Skin epidermis (tissue), 12 donors: ENCODE measurements around the gene SMIM36.
"Not testable (repeated sequence)": the region's sequence is repeated elsewhere in the genome, so short reads cannot be mapped to it uniquely, and the experiment has no call there.

Experiments
- H3K27ac ChIP-seq, 21 experiments: fragments of 200-600 bp; sonication (generic) in 11 of 21; one replicate each; pipeline ENCODE4 v1.5.0; 2020; ENCODE audit warnings: mild to moderate bottlenecking in 3 of 21, inconsistent platforms in 2 of 21, moderate library complexity in 2 of 21
- H3K4me3 ChIP-seq, 7 experiments: fragments of 200-600 bp; sonication (generic) in 2 of 7; one replicate each; pipeline ENCODE4 v1.5.0; 2020; ENCODE audit warnings: inconsistent platforms in 2 of 7, mild to moderate bottlenecking in 2 of 7, moderate library complexity in 1 of 7

Gene SMIM36

DNA sequence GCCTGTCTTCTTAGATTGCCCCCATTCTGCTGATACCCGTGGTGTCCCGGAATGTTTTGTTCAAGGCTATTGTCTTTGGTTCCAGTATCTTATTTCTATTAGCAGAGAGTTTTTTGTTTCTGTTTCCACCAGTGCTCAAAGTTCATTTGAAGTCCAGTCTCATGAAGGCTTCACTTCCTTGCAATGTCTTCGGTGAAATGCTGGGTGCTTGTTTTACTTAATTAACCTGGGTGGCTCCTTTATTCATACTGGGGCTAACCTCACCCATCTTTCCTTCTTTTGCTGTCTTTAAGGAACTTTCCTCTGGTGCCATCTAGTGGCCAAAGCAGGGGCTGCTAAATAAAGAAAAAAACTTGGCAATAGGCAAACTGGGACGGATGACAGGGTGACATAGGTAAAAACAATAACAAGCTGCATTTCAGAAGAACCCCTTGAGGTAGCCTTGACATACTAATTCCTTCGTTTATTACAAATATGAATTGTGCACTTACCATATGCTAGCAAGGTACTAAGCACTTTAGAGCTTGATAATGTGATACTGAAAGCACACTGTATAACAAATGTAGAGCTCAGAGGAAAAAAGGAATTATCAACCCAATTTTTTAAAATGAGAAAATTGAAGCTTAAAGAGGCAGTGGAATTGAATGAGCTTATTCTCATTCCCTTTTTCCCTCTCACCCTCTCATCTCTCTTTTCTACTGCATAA, 2.8 kb upstream of the SMIM36 start:
- Histone ChIP-seq H3K27ac (no peak overlapping the region), H3K4me3 (no peak overlapping the region)

DNA sequence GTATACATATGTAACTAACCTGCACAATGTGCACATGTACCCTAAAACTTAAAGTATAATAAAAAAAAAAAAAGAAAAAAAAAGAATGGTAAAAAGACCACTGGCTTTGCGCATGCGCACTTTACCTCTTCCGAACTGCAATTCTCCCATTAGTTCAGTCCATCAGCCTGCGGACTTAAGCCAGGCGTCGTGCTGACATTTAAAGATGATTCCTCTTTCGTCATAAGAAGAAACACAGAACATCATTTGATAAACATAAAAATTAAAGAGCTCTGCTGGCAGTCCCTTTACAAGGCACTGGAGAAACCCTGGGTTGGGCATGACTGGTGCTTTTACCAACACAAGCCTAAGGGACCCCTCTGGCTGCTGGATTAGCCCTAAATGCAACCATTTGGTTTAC, 3.6 kb downstream of the SMIM36 start:
- not testable (repeated sequence) for H3K27ac ChIP-seq, H3K4me3 ChIP-seq

DNA sequence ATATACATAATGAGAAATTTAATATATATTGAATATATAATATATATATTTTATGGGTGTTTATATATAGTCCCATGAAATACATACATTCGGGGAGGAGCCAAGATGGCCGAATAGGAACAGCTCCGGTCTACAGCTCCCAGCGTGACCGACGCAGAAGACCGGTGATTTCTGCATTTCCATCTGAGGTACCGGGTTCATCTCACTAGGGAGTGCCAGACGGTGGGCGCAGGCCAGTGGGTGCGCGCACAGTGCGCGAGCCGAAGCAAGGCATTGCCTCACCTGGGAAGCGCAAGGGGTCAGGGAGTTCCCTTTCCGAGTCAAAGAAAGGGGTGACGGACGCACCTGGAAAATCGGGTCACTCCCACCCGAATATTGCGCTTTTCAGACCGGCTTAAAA, 9.6 kb downstream of the SMIM36 start:
- not testable (repeated sequence) for H3K4me3 ChIP-seq, H3K27ac ChIP-seq

DNA sequence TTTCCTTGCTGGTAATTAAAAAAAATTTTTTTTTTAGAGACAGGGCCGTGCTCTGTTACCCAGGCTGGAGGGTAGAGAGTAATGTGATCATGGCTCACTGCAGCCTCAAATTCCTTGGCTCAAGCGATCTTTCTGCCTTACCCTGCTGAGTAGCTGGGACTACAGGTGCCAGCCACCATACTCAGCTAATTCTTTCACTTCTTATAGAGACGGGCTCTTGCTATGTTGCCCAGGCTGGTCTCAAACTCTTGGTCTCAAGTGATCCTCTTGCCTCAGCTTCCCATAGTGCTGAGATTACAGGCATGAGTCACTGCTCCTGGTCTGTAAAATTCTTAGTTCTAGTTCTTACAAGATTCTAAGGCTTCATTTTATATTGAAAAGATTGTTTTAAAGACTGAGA, 11.1 kb downstream of the SMIM36 start:
- H3K27ac ChIP-seq = no peak overlapping the region
- no peak overlapping the region for H3K4me3 ChIP-seq

DNA sequence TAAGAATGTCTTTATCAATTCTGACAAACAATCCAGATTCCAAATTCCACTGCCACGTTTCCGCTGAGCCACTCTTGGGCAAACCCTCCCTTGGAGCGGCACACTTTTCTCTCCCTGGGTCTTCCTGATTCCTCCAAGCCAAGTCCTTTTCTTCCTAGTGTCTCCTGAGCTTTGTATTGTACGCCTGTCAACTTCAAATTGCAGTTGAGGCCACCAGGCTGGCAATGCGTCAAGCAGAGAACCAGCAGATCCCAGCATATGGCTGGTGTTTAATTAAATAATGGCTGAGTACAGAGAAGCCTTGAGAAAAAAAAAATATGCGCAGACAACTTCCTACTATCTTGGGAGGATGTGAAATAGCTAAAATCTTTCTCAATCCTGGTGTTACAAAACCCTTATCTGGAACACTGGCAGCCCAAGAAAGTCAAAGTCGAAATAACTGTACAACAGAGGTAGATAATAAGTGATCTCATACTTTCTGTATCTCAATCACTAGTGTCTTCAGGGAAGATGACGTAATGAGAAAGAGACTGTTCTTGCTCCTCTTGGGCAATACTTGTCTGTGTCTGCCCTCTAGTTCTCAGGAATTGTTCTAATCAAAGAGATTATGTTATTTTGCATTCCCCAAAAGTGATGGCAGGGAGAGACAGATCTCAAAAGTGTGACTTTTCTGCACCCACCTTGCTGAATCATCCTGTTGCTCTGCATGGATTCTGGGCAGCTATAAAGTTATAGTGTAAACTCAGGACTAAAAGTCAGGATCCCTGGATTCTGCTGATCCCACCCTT, 15.0 kb downstream of the SMIM36 start:
- Histone ChIP-seq H3K27ac (peak overlapping the region in 2 of 21 experiments; percentile 55 to 71), H3K4me3 (no peak overlapping the region)

DNA sequence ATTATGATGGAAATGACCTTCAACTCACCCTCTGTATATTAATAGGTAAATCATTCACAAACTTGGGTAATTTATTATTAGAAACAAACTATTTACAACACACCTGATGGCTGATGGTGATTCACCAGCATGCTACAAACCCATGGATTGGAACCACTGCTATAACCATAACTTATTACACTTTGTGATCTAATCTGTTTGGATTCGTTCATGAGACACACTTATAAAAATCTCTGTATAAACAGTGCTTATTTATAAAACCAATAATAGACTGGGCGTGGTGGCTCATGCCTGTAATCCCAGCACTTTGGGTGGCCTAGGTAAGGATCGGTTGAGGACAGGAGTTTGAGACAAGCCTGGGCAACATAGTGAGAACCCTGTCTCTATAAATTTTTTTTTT, 16.0 kb downstream of the SMIM36 start:
- Histone ChIP-seq H3K27ac (peak overlapping the region in 1 of 21 experiments; percentile 71), H3K4me3 (no peak overlapping the region)

DNA sequence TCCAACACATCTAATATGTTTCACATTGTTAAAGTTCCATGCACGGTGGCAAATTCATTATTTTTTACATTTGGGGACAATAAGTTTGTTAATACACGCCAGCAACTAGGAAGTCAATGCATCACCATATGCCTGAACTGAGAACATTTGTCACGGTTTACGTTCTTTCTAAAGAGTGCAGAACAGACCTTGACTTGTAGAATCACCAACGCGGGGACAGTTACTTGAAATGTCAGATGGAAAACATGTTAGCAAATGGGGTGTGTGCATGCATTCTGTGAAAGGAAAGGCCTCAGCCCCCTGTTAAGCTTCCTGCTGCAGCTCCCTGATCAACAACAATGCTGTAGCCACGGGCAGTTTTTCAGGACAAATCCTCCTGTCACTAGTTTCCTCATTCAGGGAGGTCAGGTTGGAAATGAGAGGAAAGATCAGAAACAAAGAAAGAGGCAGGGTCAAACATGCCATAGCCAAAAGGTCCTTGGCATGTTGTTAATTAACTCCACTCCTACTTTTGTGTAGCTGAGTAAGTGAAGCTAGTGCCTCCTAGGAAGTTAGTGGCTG, 18.4 kb downstream of the SMIM36 start:
- Histone ChIP-seq H3K27ac (no peak overlapping the region), H3K4me3 (no peak overlapping the region)

DNA sequence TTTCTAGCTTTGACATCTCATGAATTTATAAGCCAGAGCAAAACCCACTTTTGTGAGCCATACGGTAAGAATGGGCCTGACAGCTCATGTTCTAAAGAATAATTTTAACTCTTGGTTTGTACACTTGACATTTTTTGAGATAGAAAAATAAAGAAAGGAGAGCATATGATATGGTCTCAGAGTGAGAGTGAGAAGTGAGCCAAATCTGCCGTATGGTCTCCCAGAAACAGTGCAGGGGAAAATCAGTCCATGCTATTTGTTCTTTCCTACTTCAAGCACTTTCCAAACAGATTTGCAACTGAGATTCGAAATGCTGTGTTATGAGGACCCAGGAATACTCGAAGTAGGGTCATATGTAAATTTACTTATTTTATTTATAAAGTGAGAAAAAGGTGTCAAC, 20.9 kb downstream of the SMIM36 start:
- H3K4me3 ChIP-seq = no peak overlapping the region
- no peak overlapping the region for H3K27ac ChIP-seq

DNA sequence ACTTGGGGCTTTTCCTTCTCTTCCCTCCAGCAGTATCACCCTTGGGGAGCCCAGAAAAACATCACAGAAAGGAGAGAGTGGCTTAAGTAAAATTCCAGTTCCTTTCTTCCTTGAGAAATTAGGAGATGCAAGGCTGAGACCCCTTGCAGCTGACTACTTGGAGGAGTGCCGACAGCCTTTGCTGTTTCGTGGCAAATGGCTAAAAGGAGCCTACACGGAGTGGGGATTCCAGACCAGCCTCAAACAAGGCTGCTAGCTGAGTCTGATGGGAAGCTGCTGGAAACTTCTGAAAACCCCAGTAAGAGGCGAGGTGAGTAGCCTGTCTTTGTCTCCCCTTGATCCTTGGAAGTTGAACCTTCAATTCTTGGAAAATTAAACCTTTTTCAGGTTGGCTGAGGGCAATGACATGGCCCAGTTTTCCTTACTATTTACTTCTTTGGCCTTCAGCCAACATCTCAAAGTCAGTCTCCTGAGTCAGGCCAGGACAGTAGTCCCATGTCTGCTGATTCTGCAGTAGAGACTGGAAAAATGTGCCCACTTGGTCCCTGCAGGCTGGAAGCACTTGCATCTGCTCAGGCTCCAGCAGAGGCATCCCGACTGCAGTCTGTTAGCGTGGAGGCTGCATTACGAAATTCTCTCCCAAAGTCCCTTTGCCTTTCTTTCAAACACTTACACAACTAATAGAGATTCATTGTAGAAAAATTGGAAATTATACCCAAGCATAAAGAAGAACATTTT, 23.4 kb downstream of the SMIM36 start:
- no peak overlapping the region for H3K4me3 ChIP-seq
- no peak overlapping the region for H3K27ac ChIP-seq

DNA sequence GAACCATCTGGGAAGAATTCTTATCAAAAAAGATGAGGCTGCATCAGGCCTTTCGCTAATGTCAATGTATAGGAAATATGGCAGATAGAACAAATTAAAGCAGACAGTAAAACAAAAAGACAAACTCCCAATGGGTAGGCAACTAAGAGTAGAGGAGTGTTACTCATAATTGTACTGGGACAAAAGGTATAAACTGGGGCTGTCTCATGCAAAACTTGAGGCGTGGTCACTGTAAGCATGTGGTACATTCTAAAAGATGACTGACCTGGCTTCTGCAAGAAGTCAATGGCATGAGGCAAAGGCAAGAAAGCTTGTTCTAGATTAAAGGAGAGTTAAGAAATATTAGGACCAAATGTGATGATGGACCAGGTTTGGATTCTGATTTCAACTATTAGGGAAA, 26.7 kb downstream of the SMIM36 start:
- no peak overlapping the region for H3K4me3 ChIP-seq
- no peak overlapping the region for H3K27ac ChIP-seq

DNA sequence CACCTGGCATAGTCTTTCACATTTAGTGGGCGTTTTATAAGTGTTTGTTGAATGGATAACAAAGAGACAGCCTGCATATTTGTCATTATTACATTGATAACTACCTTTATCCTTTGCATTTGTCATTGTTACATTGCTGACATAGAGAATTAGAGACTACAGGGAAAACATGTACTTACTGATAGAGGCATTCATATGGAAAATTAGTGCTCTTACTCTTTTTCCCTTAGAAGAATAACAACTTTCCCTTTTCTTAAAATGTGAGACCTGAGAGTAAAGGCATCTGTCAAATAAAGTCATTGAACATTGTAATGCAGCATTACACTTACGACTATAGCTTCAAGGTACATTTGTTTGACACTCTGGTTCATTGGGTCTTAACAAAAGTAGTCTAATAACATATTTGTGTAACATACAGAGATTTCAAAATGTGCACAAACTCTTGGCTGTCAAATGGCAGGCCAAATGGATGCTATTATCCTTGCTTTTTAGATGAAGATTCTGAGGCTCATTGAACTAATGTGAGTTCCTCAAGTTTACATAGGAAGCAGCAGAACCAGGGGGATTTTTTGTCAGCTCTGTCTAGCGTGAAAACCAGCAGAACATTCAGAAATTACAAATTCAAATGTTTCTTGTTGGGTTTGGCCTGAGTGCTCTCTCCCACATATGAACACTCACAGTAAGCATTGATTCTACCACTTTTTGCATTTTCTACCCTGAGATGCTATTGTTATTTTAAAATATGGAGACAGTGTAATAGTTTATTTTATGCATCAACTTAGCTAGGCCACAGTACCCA, 28.5 kb downstream of the SMIM36 start:
- Histone ChIP-seq H3K27ac (no peak overlapping the region), H3K4me3 (no peak overlapping the region)

DNA sequence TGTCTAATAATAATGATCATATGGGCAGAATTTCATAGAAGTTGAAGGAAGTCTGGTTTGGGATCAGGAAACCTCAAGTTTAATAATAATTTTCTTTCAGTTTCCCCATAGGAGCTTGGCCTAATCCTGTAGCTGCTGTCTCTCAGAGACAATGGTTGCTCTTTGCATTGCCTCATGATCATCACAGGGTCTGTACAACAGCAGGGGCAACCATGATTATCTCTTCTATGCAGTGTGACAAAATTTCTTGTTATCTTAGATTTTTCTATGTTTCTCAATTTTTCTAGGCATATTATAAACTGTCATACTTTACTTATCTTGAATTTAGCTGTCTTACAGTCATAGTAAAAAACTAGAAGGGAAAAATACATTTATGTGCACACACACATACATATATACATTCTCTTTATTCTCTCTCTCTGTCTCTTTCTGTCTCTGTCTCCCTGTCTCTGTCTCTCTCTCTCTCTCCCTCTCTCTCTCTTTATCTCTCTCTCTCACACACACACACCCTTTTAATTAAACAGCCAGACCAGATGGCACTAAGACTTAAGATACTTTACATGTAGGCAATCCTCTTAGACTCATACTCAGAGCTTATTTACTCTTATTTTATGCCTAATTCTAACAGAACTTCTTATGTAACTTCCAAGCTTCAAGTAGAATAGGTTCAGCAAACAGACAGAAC, 30.5 kb downstream of the SMIM36 start:
- Histone ChIP-seq H3K4me3 (no peak overlapping the region), H3K27ac (no peak overlapping the region)

DNA sequence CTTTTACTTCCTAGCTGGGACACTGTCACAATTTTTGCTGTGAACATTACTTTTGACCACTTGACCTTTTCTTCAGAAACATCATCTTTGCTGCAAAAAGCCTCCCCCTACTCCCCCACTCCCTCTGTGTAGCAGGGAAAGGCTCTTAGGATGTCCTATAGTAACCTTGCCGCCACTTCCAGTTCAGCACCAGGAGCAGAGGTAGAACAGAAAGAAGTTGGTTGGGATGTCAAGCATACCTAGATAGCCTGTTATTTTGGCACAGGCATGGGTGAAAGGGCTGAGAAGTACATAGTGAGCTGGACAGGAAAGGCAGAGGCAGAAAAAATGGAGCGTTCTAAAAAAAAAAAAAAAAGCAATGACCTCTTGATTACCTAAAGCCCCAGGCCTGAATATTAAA, 31.3 kb downstream of the SMIM36 start:
- H3K27ac ChIP-seq = no peak overlapping the region

DNA sequence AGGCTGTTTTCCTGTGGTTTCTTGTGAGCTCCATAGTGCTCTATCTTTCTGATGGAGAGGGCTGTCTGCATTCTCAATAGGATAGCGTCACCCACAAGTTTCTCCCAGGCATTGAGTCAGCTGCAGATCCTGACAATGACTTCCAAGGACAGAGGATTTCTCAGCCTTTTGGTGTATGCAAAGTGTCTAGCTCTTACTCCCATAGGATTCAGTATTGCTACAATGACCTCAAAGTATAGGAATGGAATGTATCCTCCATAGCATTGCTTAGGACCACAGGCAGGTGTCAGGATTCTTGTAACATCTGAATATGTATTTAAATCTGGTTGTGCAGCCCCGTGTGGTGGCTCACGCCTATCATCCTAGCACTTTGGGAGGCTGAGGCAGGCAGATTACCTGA, 32.3 kb downstream of the SMIM36 start:
- no peak overlapping the region for H3K4me3 ChIP-seq
- no peak overlapping the region for H3K27ac ChIP-seq

More for the DNA sequence above, 31.3 kb downstream of the SMIM36 start:
- H3K4me3 ChIP-seq = no peak overlapping the region

DNA sequence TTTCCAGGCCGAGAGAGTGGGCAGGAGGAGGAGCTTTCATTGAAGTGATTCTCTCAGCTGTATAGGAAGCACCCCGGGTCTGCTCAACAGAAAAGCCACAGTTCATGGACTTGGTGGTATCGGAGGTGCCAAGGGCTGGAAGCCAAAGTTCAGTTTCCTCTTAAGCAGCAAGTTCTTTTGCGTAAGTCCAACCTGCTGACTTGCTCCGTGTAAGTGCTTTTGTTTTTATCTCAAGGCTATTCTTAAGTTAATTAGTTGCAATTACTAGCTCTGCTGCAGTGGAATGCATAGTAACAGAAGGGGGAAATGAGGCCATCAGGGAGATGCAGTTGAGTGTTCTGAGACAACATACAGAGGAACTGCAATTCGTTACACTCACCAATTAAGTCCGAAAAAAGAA, 44.6 kb downstream of the SMIM36 start:
- Histone ChIP-seq H3K4me3 (no peak overlapping the region), H3K27ac (no peak overlapping the region)

DNA sequence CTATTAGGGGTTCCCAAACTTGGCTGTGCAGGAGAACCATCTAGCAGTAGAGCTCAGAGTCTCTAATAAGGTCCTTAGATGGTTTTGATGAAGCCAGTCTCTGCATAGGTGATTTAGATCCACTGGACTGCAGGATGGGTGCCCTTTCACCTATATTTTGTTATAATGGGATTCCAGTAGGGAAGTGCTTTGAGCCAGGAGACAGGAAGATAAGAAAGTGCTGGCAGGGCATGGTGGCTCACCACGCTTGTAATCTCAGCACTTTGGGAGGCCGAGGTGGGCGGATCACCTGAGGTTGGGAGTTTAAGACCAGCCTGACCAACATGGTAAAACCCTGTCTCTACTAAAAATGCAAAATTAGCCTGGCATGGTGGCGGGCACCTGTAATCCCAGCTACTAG, 45.5 kb downstream of the SMIM36 start:
- not testable (repeated sequence) for H3K4me3 ChIP-seq, H3K27ac ChIP-seq

DNA sequence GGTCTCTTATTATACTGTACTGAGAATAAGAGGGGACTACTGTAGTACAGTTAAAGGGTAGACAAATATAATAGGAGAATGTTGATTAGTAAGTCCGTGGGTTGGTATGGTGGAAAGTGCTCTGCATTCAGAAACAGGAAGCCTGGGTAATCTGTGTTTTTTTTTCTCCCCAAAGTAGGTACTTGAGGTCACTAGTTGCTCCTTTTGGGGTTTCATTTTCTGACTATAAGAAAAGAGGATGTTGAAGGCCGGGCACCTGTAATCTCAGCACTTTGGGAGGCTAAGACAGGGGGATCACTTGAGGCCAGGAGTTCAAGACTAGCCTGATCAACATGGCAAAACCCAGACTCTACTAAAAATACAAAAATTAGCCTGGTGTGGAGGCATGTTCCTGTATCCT, 47.7 kb downstream of the SMIM36 start:
- H3K4me3 ChIP-seq = no peak overlapping the region
- H3K27ac ChIP-seq = no peak overlapping the region

DNA sequence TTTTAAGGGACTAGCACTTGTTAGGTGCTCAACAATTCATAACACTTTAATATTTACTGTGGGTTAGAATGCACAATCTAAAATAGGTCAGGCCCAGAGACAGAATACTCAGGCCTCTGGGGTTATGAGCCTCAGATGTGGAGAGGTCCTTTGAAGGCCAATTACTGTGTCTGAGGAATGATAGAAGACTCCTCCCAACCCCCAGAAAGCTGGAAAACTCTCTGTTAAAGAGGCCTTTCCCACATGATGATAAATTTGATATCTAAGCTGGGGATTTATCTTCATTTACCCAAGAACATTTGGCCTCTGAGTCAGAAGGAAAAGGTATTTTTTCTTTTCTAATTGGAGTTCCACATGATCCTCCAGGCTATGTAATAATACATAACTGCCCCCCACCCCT, 48.5 kb downstream of the SMIM36 start:
- Histone ChIP-seq H3K4me3 (no peak overlapping the region), H3K27ac (no peak overlapping the region)

DNA sequence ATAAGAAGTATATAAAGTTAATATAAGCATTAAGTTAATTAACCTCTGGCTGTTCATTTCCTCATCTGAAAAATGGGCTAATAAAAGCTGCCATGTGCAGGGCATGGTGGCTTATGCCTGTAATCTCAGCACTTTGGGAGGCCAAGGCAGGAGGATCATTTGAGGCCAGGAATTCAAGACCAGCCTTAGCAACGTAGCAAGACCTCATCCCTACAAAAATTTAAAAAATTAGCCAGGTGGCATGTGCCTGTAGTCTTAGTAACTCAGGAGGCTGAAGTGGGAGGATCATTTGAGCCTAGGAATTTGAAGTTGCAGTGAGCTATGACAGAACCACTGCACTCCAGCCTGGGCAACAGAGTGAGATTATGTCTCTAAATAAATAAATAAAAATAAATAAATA, 49.0 kb downstream of the SMIM36 start:
- Histone ChIP-seq H3K27ac (no peak overlapping the region), H3K4me3 (no peak overlapping the region)
